DMS79 treated with DMSO at 0.1 percent for 48 hours (cell line): ENCODE data around the gene LRRC15.

Source experiments
- DNase-seq: peaks from one replicate; lab custom pipeline; 2025; lab: John Stamatoyannopoulos, UW

LRRC15 gene

DNA sequence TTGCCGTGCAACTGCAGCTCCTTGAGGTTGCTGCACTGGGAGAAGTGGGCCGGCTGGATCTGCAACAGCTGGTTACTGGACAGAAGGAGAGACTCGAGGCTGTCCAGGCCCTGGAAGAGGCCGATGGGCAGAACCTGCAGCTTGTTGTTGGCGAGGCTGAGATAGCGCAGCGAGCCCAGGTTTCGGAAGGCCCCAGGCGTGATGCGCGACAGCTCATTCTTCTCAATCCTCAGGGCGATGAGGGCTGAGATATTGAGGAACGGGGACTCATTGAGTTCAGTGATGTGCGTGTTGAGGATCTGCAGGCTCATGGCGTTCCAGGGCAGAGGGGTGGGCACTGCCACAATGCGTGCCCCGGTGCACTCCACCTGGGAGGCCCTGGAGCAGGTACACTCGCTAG lies 9.0 kb downstream of the LRRC15 start:
- DNase-seq: no peak

DNA sequence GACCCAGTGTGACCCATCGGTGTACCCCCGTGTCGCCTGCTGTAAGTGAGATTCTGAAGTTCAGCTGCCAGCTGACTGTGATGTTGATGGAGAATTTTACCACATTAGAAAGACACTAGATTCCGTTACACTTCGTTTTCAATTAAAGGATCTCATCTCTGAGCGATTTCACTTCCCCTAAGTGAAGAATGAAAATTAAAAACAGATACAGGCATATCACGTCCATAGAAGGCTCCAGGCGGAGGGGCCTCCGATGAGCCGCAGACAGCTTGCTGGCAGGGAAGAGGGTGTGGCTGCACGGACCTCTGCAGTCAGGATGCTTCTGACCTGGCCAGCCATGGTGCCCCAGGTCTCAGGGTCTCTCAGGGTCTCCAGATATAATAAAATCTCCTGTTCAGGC lies 11.9 kb downstream of the LRRC15 start:
- DNase-seq: no peak

DNA sequence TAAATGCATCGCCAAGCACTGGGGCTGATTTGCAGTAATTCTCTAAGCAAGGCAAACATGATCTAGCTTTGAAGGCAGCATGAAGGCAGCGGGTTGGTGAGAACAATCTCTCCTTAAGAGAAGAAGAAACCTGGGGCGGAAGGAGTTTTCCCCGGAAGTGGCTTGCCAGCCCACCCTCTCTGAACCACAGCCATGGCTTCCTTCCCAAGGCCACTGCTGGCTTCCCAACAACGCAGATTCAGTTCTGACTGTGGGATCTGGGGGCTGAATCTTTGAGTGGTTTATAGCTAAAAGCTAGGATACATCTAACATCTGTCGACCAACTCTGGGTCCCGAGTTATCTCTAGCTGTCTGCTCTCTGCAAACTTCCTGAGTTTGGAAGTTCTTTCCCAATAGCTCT lies 14.2 kb downstream of the LRRC15 start:
- DNase-seq: no peak

DNA sequence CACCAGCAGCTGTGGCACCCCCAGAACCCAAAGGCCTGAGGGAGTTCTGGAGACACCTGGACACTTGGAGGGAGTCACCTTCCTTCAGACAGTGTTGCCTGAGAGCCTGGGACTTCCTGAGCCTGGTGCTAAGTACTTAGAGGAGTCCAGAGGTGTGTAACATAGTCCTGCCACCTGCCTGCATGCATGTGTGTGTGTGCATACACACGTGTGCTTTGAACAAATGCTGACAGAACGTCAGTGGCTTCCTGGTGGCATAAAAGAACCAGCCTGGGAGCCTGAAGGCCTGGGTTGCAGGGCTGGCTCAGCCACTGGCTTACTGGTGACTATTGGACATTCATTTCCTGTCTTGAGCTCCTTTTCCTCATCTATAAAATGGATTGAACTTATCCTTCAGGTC lies 15.2 kb downstream of the LRRC15 start:
- DNase-seq: no peak

DNA sequence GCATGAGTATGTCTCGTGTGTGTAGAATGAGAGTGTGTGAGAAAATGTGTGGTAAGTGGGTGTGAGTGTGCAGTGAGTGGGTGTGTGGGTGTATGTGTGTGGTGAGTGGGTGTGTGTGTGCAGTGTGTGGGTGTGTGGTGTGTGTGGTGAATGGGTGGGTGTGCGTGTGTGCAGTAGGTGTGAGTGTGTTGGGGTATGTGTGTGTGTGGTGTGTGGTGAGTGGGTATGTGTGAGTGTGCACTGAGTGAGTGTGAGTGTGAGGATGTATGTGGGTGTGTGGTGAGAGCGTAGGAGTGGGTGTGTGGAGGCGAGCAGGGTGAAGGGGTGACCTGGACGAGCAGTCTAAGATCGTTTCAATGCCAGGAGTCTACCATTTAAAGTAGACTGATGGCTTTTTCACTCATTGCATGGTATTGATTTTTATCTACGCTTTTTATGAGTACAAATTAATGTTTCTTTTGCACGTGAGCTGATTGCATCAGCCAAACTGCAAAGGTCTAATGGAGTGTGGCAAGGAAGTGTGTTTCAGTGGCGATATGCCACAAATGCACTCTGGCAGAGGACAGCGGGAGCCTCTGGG lies 16.8 kb downstream of the LRRC15 start:
- peak; percentile 25 for DNase-seq

DNA sequence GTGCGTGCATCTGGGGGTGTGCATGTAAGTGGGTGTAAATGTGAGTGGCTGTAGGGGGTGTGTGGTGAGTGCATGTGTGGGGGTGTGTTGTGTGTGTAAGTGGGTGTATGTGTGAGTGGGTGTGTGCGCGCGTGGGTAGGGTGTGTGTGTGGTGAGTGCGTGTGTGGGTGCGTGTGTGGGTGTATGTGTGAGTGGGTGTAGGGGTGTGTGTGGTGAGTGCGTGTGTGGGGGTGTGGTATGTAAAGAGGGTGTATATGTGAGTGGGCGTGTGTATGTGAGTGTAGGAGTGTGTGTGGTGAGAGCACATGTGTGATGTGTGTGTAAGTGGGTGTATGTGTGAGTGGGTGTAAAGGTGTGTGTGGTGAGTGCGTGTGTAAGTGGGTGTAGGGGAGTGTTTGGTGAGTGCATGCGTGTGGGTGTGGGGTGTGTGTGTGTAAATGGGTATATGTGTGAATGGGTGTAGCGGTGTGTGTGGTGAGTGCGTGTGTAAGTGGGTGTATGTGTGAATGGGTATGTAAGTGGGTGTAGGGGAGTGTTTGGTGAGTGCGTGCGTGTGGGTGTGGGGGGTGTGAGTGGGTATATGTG lies 17.5 kb downstream of the LRRC15 start:
- DNase-seq: no peak

DNA sequence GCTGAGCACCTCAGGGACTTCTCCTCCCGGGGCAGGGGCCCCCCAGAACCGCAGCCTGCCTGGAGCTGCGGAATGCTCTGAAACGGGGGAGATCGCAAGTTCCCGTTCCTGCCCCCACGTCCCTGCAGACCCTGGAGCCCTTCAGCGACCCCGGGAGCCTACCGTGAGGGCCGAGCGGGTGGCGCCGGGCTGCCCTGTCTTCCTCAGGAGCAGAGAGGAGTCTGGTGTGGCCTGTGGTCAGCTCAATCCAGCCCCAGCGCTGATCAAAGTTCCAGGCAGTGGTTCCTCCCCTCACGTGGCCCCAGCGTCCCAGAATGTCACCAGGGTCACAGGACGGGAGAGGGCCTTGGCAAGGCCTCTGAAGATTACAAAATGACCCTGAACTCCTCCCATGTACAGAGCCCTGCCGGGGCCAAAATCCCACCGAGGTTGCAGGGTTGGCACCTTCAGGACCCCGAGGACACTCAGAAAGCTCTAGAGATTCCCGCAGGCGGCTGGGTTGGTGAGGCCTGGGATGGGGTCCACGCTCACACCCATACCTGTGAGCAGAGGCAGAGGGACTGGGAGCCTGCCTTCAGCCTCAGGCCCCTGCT lies 18.4 kb downstream of the LRRC15 start, which contains the start of gene CPN2:
Gene CPN2, minus strand, starts transcription at position 249 of the 593 bp plus-strand sequence. CDS start 8,626 bp downstream, outside the sequence.
- no peak for DNase-seq

DNA sequence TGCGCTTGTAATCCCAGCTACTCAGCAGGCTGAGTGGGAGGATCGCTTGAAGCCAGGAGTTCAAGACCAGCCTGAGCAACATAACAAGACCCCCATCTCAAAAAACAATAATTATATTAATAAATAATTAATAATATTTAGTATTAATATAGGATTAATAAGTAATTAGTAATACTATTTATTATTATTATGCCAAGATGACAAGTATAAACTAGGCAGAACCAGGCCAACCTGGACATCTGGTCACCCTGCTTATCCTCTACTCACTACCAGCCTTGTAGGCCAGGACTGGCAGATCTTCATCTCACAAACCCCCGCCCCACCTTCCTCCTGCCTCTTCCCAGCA lies 18.8 kb downstream of the LRRC15 start:
- DNase-seq: no peak

DNA sequence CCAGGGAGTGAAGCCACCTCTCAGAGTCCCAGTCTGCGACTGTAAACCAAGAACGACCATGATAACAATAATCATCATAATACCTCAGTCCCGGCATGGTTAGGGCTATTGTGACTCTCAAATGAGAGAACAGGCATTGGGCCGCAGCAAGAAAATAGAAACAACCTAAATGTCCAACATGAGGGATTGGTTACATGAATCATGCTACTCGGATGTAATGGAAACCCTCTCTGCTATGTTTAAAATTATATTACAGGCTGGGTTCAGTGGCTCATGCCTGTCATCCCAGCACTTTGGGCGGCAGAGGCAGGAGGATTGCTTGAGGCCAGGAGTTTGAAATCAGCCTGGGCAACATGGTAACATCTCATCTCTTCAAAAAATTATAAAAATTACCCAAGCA lies 21.2 kb downstream of the LRRC15 start:
- no peak for DNase-seq

DNA sequence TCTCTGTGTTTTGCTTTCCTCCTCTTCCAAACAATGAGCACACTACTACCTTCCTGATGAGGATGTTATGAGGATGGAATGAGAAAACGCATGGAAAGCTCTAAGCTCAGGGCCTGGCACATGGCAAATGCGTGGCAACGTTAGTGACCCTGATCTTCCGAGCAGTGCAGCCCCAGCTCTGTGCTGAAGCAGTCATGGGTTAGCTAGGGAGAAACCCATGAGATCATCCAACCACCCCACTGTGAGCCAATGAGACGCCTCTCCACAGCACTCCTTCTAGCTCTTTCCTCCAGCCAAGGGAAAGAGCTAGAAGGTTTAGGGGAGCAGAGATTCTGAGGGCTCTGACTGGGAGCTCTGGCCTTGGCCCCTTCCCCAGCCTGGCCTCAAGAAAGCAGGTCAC lies 22.9 kb downstream of the LRRC15 start:
- no peak for DNase-seq

DNA sequence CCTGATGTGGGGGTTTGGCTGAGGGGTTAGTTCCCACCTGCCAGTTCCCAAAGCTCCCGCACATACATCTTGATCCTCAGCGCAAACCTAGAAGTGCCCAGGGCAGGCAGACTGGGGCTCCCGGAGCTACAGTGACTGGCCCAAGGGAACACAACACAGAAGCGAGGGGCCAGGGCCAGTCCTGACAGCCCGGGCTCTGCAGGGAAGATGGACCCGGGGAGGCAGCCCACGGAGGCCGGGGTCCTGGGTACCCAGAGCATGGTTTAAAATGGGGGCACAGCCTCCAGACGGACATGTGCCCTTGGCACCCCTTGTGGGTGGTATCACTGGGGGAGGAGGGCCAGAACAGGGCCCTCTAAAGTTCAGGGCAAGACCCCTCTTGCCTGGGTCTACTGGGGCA lies 23.5 kb downstream of the LRRC15 start:
- no peak for DNase-seq

DNA sequence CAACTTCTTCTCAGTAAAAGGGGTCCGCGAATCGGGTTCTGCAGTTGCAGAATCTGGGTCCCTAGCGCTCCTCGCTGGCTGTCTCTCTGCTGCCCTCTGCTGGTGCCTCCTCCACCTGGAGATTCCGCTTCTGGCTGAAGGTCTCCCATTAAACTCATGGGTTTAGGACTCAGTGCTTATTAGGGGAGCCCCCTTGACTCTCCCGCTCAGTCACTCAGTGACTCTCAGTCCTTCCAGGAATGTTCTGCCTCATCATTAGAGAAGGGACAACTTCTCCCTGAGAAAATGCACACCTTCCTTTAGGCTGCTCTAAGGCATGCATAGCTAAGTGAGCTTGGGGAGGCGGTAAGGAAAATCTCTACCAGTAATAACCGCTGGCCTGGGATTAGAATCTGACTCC lies 25.5 kb downstream of the LRRC15 start:
- DNase-seq: peak; percentile 36

DNA sequence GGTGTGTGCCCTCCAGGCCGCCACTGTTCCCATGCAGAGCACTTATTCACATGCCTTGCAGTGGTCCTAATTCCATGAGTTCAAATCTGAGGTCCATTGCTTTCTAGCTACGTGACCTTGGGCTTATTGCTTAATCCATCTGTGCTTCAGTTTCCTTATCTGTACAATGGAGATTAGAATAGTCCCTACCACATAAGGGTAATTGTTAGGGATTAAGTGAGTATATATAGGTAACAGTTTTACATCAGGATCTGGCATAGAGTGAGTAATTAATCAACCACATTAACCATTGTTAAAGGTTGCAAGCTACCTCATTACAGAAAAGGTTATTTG lies 26.0 kb downstream of the LRRC15 start:
- no peak for DNase-seq

DNA sequence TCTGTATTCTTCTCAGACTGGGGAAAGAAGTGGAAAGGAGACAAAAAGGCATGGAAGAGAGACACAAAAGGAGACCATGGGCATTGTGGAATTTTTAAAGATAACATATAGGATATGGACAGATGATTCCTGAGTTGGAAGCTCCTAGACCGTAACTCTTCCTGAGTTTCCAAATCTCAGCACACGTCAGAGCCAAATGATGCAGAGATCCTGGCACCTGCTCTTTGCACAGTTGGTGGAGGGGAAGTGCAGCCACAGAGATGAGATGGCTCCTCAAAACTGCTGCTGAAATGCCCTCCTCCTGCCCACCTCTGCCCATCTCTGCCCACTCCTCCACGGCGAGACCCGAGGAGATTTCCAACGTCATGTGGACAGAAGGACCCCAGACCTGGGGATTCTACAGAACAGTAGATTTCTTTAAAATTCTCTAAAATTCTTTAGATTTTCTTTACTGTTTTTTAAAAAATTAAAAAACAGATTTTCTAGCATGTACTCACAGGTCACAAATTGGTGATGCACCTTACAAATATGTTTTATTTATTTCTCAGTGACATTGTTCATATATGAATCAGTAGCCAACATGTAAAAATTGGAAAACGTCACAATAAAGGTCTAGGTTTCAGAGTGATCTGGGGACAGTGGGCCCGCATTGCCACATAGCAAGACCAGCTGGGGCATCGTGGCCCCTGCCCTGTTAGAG lies 26.5 kb downstream of the LRRC15 start:
- DNase-seq: no peak

DNA sequence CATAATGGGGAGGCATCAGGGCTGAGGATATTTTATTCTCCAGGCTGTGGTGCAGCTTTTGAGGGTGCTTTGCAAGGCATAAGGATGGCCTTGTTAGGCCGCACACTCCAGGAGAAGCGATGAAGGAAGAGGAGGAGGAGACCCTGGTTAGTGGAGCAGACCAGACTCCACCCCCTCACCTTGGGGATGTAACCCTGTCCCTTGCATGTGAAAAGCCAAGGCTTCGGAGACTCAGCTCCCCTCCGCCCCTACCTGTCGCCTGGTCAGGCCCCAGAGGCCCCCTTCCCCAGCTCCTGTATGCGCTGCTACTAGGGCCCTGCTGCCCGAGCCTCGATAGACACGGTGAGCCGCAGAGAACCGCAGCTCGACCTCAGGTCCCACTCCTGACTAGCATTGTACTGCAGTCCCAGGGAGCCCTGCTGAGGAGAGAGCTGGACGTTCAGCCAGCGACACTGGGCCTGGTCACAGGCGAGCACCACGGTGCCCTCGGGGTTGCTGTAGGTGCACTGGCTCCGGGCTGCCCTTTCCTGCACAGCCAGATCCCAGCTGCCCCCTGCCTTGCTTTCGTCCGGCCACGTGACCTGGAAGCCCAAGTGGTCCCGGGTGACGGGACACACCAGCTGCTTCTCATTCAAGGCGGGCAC lies 28.7 kb downstream of the LRRC15 start:
- no peak for DNase-seq

DNA sequence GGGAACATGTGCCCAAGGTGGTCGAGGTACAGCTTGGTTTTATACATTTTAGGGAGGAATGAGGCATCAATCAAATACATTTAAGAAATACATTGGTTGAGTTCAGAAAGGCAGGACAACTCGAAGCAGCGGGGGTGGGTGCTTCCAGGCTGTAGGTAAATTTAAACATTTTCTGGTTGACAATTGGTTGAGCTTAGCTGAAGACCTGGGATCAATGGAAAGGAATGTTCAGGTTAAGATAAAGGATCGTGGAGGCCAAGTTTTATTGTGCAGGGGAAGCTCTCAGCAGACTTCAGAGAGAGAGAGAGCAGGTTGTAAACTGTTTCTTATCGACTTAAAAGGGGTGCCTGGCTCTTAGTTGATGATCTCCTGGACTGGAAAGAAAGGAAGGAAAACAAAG lies 29.7 kb downstream of the LRRC15 start:
- no peak for DNase-seq

DNA sequence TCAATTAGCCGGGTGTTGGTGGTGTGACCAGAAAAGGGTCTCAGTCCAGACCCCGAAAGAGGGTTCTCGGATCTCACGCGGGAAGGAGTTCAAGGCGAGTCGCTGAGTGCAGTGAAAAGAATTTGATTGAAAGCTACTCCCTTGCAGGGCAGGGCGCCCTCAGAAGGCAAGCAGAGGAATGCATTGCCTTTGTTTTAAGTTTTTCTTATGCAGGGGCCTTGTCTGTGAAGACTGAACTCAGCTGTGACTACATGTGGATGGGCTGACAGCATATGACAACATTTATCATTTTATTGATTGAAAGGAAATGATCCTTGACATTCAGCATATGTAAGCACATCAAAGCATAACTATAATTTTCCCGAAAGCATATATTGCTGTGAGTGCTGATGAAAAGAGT lies 30.2 kb downstream of the LRRC15 start:
- no peak for DNase-seq

DNA sequence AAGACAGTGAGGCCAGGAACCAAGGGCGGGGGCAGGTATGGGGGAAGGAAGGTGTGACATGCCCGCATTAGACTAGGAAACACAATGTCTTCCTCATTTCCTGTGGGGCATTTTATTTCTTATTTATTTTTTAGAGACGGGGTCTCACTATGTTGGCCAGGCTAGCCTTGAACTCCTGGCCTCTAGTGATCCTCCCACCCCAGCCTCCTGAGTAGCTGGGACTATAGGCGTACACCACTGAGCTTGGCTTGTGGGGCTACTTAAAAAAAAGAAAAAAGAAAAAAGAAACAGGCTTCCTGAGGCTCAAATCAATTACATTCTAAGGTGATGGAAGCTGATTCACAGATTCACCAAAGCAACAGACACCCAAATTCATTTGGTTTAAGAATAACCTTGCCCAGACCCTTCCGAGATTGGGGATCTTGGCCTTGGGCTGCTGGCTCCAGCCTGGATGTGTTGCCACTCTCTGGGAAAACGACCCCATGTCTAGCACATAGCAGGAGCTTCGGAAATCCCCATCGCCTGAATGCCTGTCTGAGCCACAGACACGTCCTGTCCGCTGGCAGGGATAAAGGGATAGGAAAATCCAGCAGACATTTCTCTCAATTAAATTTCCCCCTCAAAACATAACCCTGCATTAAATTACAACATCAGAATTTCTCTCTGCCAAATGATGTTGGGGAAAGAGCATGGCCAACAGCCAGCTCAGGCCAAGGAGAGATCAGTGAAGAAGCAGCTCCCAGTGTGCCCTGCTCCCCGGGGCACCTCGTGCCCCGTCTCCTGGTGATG lies 31.4 kb downstream of the LRRC15 start:
- no peak for DNase-seq

DNA sequence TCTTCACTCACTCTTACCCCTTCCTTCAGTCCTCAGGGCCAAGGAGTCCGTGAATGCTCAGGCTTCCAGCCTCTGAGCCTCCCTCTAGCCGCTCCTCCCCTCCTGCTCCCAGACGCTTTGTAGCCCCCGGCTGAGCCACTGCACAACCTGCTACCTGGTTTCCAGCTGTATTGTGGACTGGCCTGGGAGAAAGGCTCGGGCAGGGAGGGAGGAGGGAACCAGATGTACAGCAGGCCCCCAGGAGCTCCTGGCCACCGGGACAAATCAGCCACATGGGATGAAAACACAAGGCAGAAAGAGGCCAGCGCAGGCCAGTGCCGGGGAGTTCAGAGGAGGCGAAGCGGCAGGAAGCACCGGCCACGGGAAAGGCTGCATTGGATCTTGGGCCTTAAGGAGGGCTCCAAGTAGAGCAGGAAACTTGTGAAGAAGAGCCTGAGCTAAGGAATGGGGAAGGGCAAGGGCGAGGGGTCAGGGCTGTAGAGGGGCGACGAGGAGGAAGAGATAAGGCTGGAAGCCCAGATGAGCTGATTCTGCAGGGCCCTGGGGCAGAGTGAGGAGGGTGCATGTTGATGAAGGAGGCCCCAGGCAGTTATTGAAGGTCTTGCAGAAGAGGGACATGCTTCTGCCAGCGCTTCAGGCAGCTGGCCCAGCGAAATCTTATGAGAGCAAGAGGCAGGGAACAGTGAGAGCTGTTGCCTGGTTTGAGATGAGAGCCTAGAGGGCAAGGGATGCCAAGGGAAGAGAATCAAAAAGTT lies 32.8 kb downstream of the LRRC15 start:
- no peak for DNase-seq

DNA sequence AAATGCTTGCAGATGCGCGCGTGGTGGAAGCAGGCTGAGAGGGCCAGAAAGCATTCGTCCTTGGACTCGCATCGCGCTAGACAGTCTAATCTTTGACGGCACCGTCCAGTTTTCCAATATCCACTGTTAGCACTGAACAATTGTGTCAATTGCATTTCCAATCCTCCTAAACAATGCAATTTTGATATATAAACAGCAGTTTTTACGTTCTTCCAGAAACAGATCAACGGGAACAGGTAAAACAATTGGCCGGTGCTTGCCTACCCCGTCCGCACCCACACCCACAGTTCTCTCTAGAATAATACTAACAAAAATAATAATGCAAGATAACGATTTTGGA lies 35.6 kb downstream of the LRRC15 start:
- DNase-seq: no peak

DNA sequence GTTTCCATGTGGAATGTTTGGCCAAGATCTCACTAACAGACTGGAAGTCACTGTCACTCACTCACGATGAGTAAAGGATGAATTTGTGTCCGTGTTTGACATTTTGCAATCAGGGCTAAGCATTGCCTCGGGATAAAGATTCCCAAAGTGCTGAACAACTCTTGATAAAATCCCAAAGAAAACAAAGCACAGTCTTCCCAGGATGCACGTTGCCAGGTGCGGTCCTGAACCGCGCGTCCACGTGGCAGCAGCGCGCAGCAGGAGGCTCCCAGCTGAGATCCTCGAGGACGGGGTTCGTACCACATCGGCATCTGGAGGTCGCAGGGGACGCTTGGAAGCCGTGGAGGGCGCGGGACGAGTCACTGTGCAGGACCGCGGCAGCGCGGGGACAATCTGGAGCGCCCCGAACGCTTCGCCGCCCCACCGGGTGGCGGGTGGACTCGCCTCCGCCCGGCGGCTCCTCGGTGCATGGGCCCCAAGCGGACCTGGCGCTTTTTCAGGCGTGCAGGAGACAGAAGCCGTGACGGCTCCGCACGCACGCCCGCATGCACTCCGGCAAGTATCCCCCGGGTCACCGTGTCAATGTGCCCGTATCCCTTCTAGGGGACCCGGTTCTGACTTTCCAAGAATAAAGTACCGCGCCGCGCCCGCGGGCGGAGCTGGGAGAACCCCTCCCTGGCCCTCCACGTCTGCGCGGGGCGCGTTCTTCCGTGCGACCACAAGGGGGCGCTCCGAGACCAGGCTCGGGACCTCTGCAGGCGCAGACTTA lies 36.1 kb downstream of the LRRC15 start:
- DNase-seq: no peak
